Keratinocyte (primary cell): ENCODE results near the gene RAMP1. TPM values are rescaled to one million over a fixed set of nuclear protein-coding genes. Genes with fewer than 3 reads are reported as not detected.

Experiments
- DNase-seq: peaks from one replicate; pipeline ENCODE4 v3.0.0-alpha.2; 2011; ENCODE audit warnings: low read depth, missing footprints, low spot score
- FAIRE-seq: peaks from 2 replicates; lab custom pipeline; 2011; peaks lifted over from hg19 to GRCh38; lab: Jason Lieb, UNC
- H2AFZ ChIP-seq: 2 replicates; pipeline ENCODE4 v1.6.0; 2012; ENCODE audit warnings: low read length, control low read depth, inconsistent platforms; ENCODE audit not compliant: control insufficient read depth
- H3K27ac ChIP-seq: 2 replicates; pipeline ENCODE4 v1.5.1; 2011; ENCODE audit warnings: low read length; ENCODE audit not compliant: control insufficient read depth, insufficient read depth
- H3K27me3 ChIP-seq: 3 replicates; pipeline ENCODE4 v1.6.0; 2011; ENCODE audit warnings: low read length; ENCODE audit not compliant: control insufficient read depth, insufficient read depth; ENCODE audit errors: extremely low read depth
- H3K36me3 ChIP-seq, 2 experiments: 2 replicates in 1 of 2; 3 replicates in 1 of 2; pipeline ENCODE4 v1.5.1; 2011; ENCODE audit warnings: low read length in 2 of 2, mild to moderate bottlenecking in 1 of 2; ENCODE audit not compliant: control insufficient read depth in 2 of 2, insufficient read depth in 2 of 2; ENCODE audit errors: extremely low read depth in 1 of 2
- H3K4me1 ChIP-seq: 3 replicates; pipeline ENCODE4 v1.5.1; 2011; ENCODE audit warnings: low read length; ENCODE audit not compliant: control insufficient read depth, insufficient read depth; ENCODE audit errors: extremely low read depth
- H3K4me2 ChIP-seq: 3 replicates; pipeline ENCODE4 v1.6.0; 2011; ENCODE audit warnings: low read depth, low read length; ENCODE audit not compliant: control insufficient read depth, insufficient read depth; ENCODE audit errors: extremely low read depth
- H3K4me3 ChIP-seq, 3 experiments: fragments of 200-600 bp in 1 of 3; sonication (generic) in 1 of 3; 2 replicates in 2 of 3; 3 replicates in 1 of 3; pipeline ENCODE4 v1.5.1; 2011 to 2016; ENCODE audit warnings: low read length in 3 of 3, mild to moderate bottlenecking in 3 of 3, control low read depth in 2 of 3, inconsistent platforms in 1 of 3, low read depth in 1 of 3, mixed read lengths in 1 of 3, mixed run types in 1 of 3, moderate library complexity in 1 of 3; ENCODE audit not compliant: control insufficient read depth in 2 of 3, insufficient read depth in 2 of 3; ENCODE audit errors: extremely low read depth in 1 of 3
- H3K79me2 ChIP-seq: 2 replicates; pipeline ENCODE4 v1.6.0; 2012; ENCODE audit warnings: low read length; ENCODE audit not compliant: control insufficient read depth, insufficient read depth
- H3K9ac ChIP-seq: 3 replicates; pipeline ENCODE4 v1.6.0; 2011; ENCODE audit warnings: low read length; ENCODE audit not compliant: control insufficient read depth, insufficient read depth; ENCODE audit errors: extremely low read depth
- H3K9me1 ChIP-seq: 3 replicates; pipeline ENCODE4 v1.6.0; 2011; ENCODE audit warnings: low read length; ENCODE audit not compliant: control insufficient read depth, insufficient read depth; ENCODE audit errors: extremely low read depth
- H3K9me3 ChIP-seq: 2 replicates; pipeline ENCODE4 v1.5.1; 2012; ENCODE audit warnings: low read depth, low read length; ENCODE audit not compliant: control insufficient read depth
- H4K20me1 ChIP-seq: 3 replicates; pipeline ENCODE4 v1.6.0; 2011; ENCODE audit warnings: low read length; ENCODE audit not compliant: control insufficient read depth, insufficient read depth; ENCODE audit errors: extremely low read depth
- EZH2 ChIP-seq: IDR thresholded peaks from one replicate; pipeline ENCODE4 v1.6.1; 2012; ENCODE audit warnings: inconsistent platforms, mild to moderate bottlenecking, low read length, moderate library complexity
- dilution Hi-C: fragments of 300-500 bp; cut with MboI; formaldehyde crosslinking; loops from one replicate; pipeline ENCODE4 v1.7.0; 2020; ENCODE audit warnings: low sequenced_read_pairs; ENCODE audit not compliant: extremely low pct_ligation_motif_present
- polyA plus RNA-seq, 5 experiments: library from polyadenylated mRNA; depleted of rRNA in 3 of 5; stranded (reverse) in 3 of 5; stranded (forward) in 1 of 5; unstranded in 1 of 5; fragments of >200 nt; gene quantifications; 1 replicate in 1 of 5; 2 replicates in 3 of 5; 3 replicates in 1 of 5; pipeline versions ENCODE4 v1.2.1 to v1.2.3, GENCODE V29; 2011 to 2012; ENCODE audit warnings: missing spikeins in 2 of 5, low read depth in 1 of 5, low replicate concordance in 1 of 5
- TF ChIP-seq, protein P1 (sequence below), 3 experiments: IDR thresholded peaks in 1 of 3; conservative IDR thresholded peaks in 1 of 3; optimal IDR thresholded peaks in 1 of 3; 2 replicates in 2 of 3; 3 replicates in 1 of 3; pipeline versions ENCODE3 to v1.5.1; 2011; ENCODE audit warnings: low read length in 3 of 3, mild to moderate bottlenecking in 3 of 3, moderate library complexity in 2 of 3, control low read depth in 1 of 3, inconsistent platforms in 1 of 3; ENCODE audit not compliant: insufficient read depth in 2 of 3; ENCODE audit errors: extremely low read depth in 1 of 3

Gene RAMP1
- polyA plus RNA-seq, 1 donor (not counting 4 experiments of a cell fraction or from before 2014, with no cell fraction given), result 0.69 TPM

DNA sequence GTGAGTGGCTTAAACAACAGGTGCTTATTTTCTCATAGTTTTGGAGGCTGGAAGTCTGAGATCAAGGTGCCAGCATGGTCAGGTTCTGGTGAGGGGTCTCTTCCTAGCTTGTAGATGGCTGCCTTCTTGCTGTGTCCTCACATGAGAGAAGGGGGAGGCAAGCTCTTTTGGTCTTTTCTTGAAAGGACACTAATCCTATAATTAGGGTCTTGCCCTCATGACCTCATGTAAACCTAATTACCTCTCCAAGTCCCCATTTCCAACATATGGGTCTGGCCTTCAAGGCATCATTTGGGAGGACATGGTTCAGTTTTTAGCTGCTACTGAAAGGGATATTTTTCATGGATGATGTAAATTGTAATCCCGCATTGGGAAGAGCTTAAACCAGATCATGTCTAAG lies 42.9 kb upstream of the RAMP1 start:
- H3K9ac ChIP-seq, result no peak overlapping the region
- H3K36me3 ChIP-seq, result no peaks in the 10 kb centered on the region
- no peak overlapping the region for H2AFZ ChIP-seq
- H3K27me3 ChIP-seq, result peaks cover 10% of the 10 kb centered on the region
- no peak overlapping the region for H3K4me3 ChIP-seq
- H3K9me3 ChIP-seq, result no peaks in the 10 kb centered on the region
- dilution Hi-C loops, result no loop called here
- FAIRE-seq (no peak), DNase-seq (no peak)
- H3K9me1 ChIP-seq, result no peaks in the 10 kb centered on the region
- TF ChIP-seq EZH2, result no peak
- TF ChIP-seq, protein P1, sequence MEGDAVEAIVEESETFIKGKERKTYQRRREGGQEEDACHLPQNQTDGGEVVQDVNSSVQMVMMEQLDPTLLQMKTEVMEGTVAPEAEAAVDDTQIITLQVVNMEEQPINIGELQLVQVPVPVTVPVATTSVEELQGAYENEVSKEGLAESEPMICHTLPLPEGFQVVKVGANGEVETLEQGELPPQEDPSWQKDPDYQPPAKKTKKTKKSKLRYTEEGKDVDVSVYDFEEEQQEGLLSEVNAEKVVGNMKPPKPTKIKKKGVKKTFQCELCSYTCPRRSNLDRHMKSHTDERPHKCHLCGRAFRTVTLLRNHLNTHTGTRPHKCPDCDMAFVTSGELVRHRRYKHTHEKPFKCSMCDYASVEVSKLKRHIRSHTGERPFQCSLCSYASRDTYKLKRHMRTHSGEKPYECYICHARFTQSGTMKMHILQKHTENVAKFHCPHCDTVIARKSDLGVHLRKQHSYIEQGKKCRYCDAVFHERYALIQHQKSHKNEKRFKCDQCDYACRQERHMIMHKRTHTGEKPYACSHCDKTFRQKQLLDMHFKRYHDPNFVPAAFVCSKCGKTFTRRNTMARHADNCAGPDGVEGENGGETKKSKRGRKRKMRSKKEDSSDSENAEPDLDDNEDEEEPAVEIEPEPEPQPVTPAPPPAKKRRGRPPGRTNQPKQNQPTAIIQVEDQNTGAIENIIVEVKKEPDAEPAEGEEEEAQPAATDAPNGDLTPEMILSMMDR (optimal IDR thresholded peaks at IDR 0.05 in 1 of 3, IDR thresholded peaks at IDR 0.05 in 1 of 3, conservative IDR thresholded peaks at IDR 0.05 in 1 of 3; ENCODE audit: extremely low read depth in 1 of 3, insufficient read depth in 2 of 3, low read length in 3 of 3), result no peak
- H3K79me2 ChIP-seq, result no peaks in the 10 kb centered on the region
- H3K4me1 ChIP-seq, result peaks cover 5% of the 10 kb centered on the region
- no peaks in the 10 kb centered on the region for H4K20me1 ChIP-seq
- no peak overlapping the region for H3K4me2 ChIP-seq
- no peak overlapping the region for H3K27ac ChIP-seq

DNA sequence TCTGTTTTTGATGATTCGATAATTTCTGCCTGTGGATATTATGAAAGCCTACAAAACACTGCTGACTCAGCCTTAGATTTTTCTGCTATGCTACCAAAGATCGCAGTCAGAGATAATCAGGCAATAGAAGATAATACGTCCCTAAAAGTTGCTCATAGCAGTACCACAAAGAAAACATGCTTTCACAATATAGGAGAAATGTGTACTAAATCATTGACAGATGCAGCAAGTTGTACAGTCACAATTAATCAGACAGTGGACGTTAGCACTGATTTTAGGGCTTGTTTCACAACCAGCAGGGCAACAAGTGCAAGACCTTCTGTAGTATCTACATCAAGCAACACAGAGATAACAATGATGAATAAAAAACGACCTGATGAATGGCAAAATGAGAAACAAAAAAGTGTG lies 41.4 kb upstream of the RAMP1 start:
- H3K4me1 ChIP-seq, result peaks cover 5% of the 10 kb centered on the region
- peak; percentile 80 for FAIRE-seq
- DNase-seq, result peak; percentile 11
- H3K27ac ChIP-seq, result no peak overlapping the region
- H3K9me1 ChIP-seq, result no peaks in the 10 kb centered on the region
- H3K79me2 ChIP-seq, result no peaks in the 10 kb centered on the region
- no peak overlapping the region for H3K4me2 ChIP-seq
- no peaks in the 10 kb centered on the region for H3K9me3 ChIP-seq
- no peaks in the 10 kb centered on the region for H3K36me3 ChIP-seq
- dilution Hi-C loops, result no loop called here
- TF ChIP-seq EZH2, result no peak
- TF ChIP-seq, protein P1 (optimal IDR thresholded peaks at IDR 0.05 in 1 of 3, IDR thresholded peaks at IDR 0.05 in 1 of 3, conservative IDR thresholded peaks at IDR 0.05 in 1 of 3; ENCODE audit: extremely low read depth in 1 of 3, insufficient read depth in 2 of 3, low read length in 3 of 3), result no peak
- no peak overlapping the region for H2AFZ ChIP-seq
- H3K27me3 ChIP-seq, result peaks cover 5% of the 10 kb centered on the region
- H4K20me1 ChIP-seq, result no peaks in the 10 kb centered on the region
- H3K9ac ChIP-seq, result no peak overlapping the region
- no peak overlapping the region for H3K4me3 ChIP-seq
